KMS-11 (cell line): ENCODE data around the gene SERPINI1.

ENCODE experiments used
- H2AFZ ChIP-seq: fragments of 200-600 bp; sonication (generic); 2 replicates; pipeline ENCODE4 v1.6.1; 2016; ENCODE audit warnings: antibody characterized with exemption, mixed run types, low read depth
- H3K27ac ChIP-seq: fragments of 200-600 bp; sonication (generic); 2 replicates; pipeline ENCODE4 v1.6.1; 2016; ENCODE audit warnings: mild to moderate bottlenecking, mixed run types
- H3K27me3 ChIP-seq: fragments of 200-600 bp; sonication (generic); 2 replicates; pipeline ENCODE4 v1.6.1; 2017; ENCODE audit warnings: mild to moderate bottlenecking, low read depth, mixed run types, moderate library complexity; ENCODE audit not compliant: insufficient read depth
- H3K36me3 ChIP-seq: fragments of 200-600 bp; sonication (generic); 2 replicates; pipeline ENCODE4 v1.6.1; 2017; ENCODE audit warnings: mild to moderate bottlenecking, mixed run types; ENCODE audit not compliant: insufficient read depth
- H3K4me1 ChIP-seq: fragments of 200-600 bp; sonication (generic); 2 replicates; pipeline ENCODE4 v1.6.1; 2016; ENCODE audit warnings: mild to moderate bottlenecking, low read depth, mixed run types; ENCODE audit not compliant: poor library complexity, severe bottlenecking
- H3K4me2 ChIP-seq: fragments of 200-600 bp; sonication (generic); 2 replicates; pipeline ENCODE4 v1.7.0; 2016; ENCODE audit warnings: mild to moderate bottlenecking, mixed run types
- H3K4me3 ChIP-seq: fragments of 200-600 bp; sonication (generic); IDR thresholded peaks from 2 replicates; pipeline ENCODE4 v1.6.1; 2017; ENCODE audit warnings: low read depth, low read length, mixed read lengths; ENCODE audit not compliant: insufficient read depth
- H3K79me2 ChIP-seq: fragments of 200-600 bp; sonication (generic); 2 replicates; pipeline ENCODE4 v1.6.1; 2016; ENCODE audit warnings: low read depth, mixed run types; ENCODE audit not compliant: insufficient read depth
- H3K9ac ChIP-seq: fragments of 200-600 bp; sonication (generic); 2 replicates; pipeline ENCODE4 v1.6.1; 2016; ENCODE audit warnings: mild to moderate bottlenecking, mixed run types
- H4K20me1 ChIP-seq: fragments of 200-600 bp; sonication (generic); 2 replicates; pipeline ENCODE4 v1.6.1; 2016; ENCODE audit warnings: mild to moderate bottlenecking, mixed run types; ENCODE audit not compliant: insufficient read depth
- TF ChIP-seq, protein P1 (sequence below): fragments of 200-600 bp; sonication (generic); conservative IDR thresholded peaks from 2 replicates; pipeline ENCODE4 v1.6.1; 2017; ENCODE audit warnings: low read depth, mild to moderate bottlenecking, antibody characterized with exemption, low read length, moderate library complexity, mixed read lengths

The SERPINI1 gene

DNA sequence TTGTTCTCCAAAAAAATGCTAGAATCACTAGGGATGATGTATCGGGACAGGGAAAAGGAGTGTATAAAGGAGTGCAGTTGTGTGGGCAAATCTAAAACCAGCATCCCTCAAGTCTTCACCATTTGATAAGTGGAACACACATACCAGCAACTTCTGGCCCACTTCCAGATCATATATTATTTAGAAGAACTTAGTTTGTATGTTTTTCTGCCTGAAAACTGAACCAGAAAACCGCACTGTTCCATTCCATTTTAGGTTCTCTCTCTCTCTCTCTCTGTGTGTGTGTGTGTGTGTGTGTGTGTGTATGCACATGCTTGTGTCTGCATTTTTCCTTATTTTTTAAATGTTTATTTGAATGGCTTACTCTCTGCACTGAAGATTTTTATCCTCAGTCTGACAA, 93.5 kb downstream of the SERPINI1 start:
- Histone ChIP-seq H3K79me2 (no peaks in the 10 kb centered on the region), H3K27ac (no peak overlapping the region), H3K4me1 (no peaks in the 10 kb centered on the region), H3K36me3 (no peaks in the 10 kb centered on the region), H3K4me3 (no peak overlapping the region), H3K27me3 (no peaks in the 10 kb centered on the region), H4K20me1 (no peaks in the 10 kb centered on the region), H3K9ac (no peak overlapping the region), H3K4me2 (no peak overlapping the region), H2AFZ (no peak overlapping the region)
- TF ChIP-seq, protein P1, sequence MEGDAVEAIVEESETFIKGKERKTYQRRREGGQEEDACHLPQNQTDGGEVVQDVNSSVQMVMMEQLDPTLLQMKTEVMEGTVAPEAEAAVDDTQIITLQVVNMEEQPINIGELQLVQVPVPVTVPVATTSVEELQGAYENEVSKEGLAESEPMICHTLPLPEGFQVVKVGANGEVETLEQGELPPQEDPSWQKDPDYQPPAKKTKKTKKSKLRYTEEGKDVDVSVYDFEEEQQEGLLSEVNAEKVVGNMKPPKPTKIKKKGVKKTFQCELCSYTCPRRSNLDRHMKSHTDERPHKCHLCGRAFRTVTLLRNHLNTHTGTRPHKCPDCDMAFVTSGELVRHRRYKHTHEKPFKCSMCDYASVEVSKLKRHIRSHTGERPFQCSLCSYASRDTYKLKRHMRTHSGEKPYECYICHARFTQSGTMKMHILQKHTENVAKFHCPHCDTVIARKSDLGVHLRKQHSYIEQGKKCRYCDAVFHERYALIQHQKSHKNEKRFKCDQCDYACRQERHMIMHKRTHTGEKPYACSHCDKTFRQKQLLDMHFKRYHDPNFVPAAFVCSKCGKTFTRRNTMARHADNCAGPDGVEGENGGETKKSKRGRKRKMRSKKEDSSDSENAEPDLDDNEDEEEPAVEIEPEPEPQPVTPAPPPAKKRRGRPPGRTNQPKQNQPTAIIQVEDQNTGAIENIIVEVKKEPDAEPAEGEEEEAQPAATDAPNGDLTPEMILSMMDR = no peak

DNA sequence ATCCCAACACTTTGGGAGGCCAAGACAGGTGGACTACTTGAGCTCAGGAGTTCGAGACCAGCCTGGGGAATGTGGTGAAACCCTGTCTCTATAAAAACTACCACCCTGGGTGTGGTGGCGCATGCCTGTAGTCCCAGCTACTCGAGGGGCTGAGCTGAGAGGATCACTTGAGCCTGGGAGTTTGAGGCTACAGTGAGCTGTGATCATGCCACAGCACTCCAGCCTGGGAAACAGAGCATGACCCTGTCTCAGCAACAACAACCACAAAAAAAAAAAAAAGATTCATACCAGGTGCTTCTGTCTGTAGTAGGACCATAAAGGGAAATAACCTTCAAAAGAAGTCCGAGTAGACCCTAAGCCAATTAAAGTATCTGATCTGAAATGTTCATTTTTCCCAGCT, 94.5 kb downstream of the SERPINI1 start:
- Histone ChIP-seq H3K79me2 (no peaks in the 10 kb centered on the region), H4K20me1 (no peaks in the 10 kb centered on the region), H3K4me1 (no peaks in the 10 kb centered on the region), H3K36me3 (no peaks in the 10 kb centered on the region), H3K4me2 (no peak overlapping the region), H2AFZ (no peak overlapping the region), H3K27me3 (no peaks in the 10 kb centered on the region), H3K4me3 (no peak overlapping the region), H3K9ac (no peak overlapping the region), H3K27ac (no peak overlapping the region)
- TF ChIP-seq, protein P1 = no peak

DNA sequence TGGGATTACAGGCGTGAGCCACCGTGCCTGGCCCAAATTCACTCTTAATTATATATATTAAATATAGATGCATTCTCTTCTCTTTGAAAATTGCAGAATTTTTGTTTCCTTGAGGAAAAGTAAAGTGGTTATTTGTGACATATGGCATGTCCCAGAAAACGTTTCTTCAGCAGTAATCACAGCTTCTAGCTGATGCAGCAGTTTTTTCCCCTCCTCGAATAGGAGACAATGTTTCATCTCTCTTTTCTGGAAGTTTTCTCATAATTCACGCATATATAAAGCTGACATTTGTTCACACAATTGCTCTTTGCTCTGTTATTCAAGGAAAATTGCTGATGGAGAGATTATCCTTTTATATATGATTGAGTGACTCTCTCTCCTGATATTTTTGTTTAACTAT, 99.8 kb downstream of the SERPINI1 start:
- no peak overlapping the region for H3K9ac ChIP-seq
- H3K27me3 ChIP-seq = no peaks in the 10 kb centered on the region
- no peak overlapping the region for H3K4me2 ChIP-seq
- no peaks in the 10 kb centered on the region for H4K20me1 ChIP-seq
- H2AFZ ChIP-seq = no peak overlapping the region
- H3K36me3 ChIP-seq = no peaks in the 10 kb centered on the region
- H3K4me3 ChIP-seq = no peak overlapping the region
- no peaks in the 10 kb centered on the region for H3K4me1 ChIP-seq
- H3K27ac ChIP-seq = no peak overlapping the region
- H3K79me2 ChIP-seq = no peaks in the 10 kb centered on the region
- TF ChIP-seq, protein P1 = no peak

DNA sequence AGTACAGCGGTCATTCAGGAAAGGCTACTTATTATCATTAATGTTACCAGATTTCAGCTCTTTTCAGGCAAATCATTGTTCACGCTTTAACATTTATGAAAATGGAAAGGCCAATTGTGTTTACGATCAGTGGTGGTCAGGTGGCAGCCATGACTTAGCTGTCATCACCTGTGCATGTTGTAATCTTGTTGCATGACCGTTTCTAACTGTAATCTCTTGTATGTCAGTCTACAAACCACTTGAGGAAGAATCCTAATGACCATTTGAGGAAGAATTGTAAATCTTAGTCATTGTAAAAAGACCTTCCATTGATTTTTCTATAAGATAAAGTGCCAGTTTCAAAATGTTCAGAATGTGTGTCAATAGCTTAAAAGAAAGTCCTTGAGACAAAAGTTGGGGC, 100.4 kb downstream of the SERPINI1 start:
- H3K4me3 ChIP-seq = no peak overlapping the region
- H3K4me2 ChIP-seq = no peak overlapping the region
- no peak overlapping the region for H2AFZ ChIP-seq
- no peak overlapping the region for H3K9ac ChIP-seq
- H3K4me1 ChIP-seq = no peaks in the 10 kb centered on the region
- TF ChIP-seq, protein P1 = no peak
- no peaks in the 10 kb centered on the region for H3K27me3 ChIP-seq
- H3K27ac ChIP-seq = no peak overlapping the region
- no peaks in the 10 kb centered on the region for H3K36me3 ChIP-seq
- H3K79me2 ChIP-seq = no peaks in the 10 kb centered on the region
- no peaks in the 10 kb centered on the region for H4K20me1 ChIP-seq
